ENCODE data around the gene MYRIP. TPM values are rescaled to one million over a fixed set of nuclear protein-coding genes. Genes with fewer than 3 reads are reported as not detected.

MYRIP gene
- total RNA-seq, 1 donor, result under 0.01 TPM

DNA sequence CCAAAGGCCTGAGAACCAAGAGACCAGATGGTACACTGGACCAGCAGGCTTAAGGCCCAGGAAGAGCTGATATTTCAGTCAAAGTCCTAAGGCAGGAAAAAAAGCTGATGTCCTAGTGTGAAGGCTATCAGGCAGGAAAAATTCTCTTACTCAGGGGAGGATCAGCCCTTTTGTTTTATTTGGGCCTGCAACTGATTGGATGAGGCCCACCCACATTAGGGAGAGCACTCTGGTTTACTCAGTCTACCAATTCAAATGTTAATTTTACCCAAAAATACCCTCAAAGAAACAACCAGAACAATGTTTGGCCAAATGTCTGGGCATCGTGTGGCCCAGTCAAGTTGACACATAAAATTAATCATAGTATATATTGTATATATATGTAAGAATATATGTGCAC is 24.5 kb upstream of the MYRIP start:
- Histone ChIP-seq H3K4me1 (ENCODE audit: insufficient read depth, low read length) (no peaks in the 10 kb centered on the region), H3K4me2 (ENCODE audit: insufficient read depth, low read length) (no peak overlapping the region), H3K79me2 (ENCODE audit: insufficient read depth, low read length) (no peaks in the 10 kb centered on the region), H2AFZ (ENCODE audit: low read length) (no peak overlapping the region), H3K27me3 (ENCODE audit: insufficient read depth, low read length) (no peaks in the 10 kb centered on the region), H3K4me3 (ENCODE audit: insufficient read depth, low read length) (no peak overlapping the region), H3K27ac (ENCODE audit: low read depth, low read length) (no peak overlapping the region), H3K9me3 (ENCODE audit: low read depth, low read length) (no peaks in the 10 kb centered on the region), H4K20me1 (ENCODE audit: insufficient read depth, low read length) (no peaks in the 10 kb centered on the region), H3K36me3 (ENCODE audit: insufficient read depth, low read length) (no peaks in the 10 kb centered on the region)
- TF ChIP-seq CTCF (IDR thresholded peaks at IDR 0.05; ENCODE audit: extremely low read depth, low read depth, low read length), result no peak
- no peak for DNase-seq (ENCODE audit: insufficient read length, low spot score, missing footprints)

DNA sequence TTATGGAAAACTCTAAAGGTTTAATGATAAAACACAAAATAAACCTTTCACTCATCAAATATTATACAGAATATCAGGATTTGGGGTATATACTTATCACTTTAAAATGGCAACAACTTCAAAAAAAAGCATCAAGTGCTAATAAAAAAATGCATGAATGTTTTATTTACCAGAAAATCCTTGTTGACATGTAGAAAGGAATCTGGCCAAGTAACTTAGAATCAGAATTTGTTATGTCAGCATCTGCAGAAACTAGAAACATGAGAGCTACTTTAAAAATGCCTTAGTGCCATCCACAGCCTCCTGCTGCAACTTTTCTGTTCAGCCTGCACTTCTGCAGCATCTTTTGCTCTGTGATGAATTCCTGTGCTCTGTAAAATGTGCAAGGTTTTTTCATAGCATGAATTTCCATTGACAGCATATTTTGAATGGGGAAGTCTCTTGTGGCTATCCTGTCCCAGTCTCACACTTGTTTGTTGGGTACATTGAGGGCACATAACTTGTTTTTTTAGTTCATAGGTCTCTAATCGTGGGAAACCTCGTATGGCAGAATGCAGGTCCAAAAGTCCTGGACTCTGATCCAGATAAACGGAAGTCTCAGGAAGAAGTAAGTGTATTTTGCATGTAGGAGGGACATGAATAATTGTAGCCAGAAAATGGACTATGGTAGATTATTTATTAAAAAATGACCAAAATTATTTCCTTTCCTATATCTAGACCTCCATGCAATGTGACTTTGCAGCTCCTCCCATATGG is 21.1 kb upstream of the MYRIP start:
- DNase-seq (ENCODE audit: insufficient read length, low spot score, missing footprints), result no peak
- Histone ChIP-seq H3K9me3 (ENCODE audit: low read depth, low read length) (no peaks in the 10 kb centered on the region), H3K27ac (ENCODE audit: low read depth, low read length) (no peak overlapping the region), H3K4me2 (ENCODE audit: insufficient read depth, low read length) (no peak overlapping the region), H2AFZ (ENCODE audit: low read length) (no peak overlapping the region), H4K20me1 (ENCODE audit: insufficient read depth, low read length) (no peaks in the 10 kb centered on the region), H3K79me2 (ENCODE audit: insufficient read depth, low read length) (no peaks in the 10 kb centered on the region), H3K4me3 (ENCODE audit: insufficient read depth, low read length) (no peak overlapping the region), H3K4me1 (ENCODE audit: insufficient read depth, low read length) (no peaks in the 10 kb centered on the region), H3K36me3 (ENCODE audit: insufficient read depth, low read length) (no peaks in the 10 kb centered on the region), H3K27me3 (ENCODE audit: insufficient read depth, low read length) (no peaks in the 10 kb centered on the region)
- no peak for TF ChIP-seq CTCF (IDR thresholded peaks at IDR 0.05; ENCODE audit: extremely low read depth, low read depth, low read length)

DNA sequence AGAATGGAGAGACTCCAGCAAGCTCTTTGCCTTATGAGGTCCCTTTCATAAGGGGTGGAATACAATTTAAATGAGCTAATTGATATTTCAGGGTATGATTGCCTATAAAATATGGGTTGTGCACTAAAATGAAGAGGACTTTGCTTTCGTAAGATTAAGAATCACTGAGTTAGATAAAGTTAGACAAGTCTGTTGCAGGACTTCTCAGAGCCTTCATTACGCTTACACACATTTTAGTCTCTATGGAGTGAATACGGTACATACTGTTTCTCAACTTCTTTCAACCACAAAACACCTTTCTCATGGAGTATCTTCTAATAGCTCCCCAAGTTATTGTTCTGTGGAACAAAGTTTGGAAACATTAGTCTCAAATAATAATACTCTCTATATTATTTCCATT is 17.8 kb upstream of the MYRIP start:
- Histone ChIP-seq H3K4me3 (ENCODE audit: insufficient read depth, low read length) (no peak overlapping the region), H3K9me3 (ENCODE audit: low read depth, low read length) (no peaks in the 10 kb centered on the region), H3K4me2 (ENCODE audit: insufficient read depth, low read length) (no peak overlapping the region), H3K79me2 (ENCODE audit: insufficient read depth, low read length) (no peaks in the 10 kb centered on the region), H3K4me1 (ENCODE audit: insufficient read depth, low read length) (no peaks in the 10 kb centered on the region), H2AFZ (ENCODE audit: low read length) (no peak overlapping the region), H4K20me1 (ENCODE audit: insufficient read depth, low read length) (no peaks in the 10 kb centered on the region), H3K36me3 (ENCODE audit: insufficient read depth, low read length) (no peaks in the 10 kb centered on the region), H3K27ac (ENCODE audit: low read depth, low read length) (no peak overlapping the region), H3K27me3 (ENCODE audit: insufficient read depth, low read length) (no peaks in the 10 kb centered on the region)
- DNase-seq (ENCODE audit: insufficient read length, low spot score, missing footprints), result no peak
- no peak for TF ChIP-seq CTCF (IDR thresholded peaks at IDR 0.05; ENCODE audit: extremely low read depth, low read depth, low read length)

- H4K20me1 ChIP-seq (ENCODE audit: insufficient read depth, low read length), result no peaks in the 10 kb centered on the region
- no peaks in the 10 kb centered on the region for H3K9me3 ChIP-seq (ENCODE audit: low read depth, low read length)
- H2AFZ ChIP-seq (ENCODE audit: low read length), result no peak overlapping the region
- peaks cover 3% of the 10 kb centered on the region for H3K27me3 ChIP-seq (ENCODE audit: insufficient read depth, low read length)
- no peaks in the 10 kb centered on the region for H3K4me1 ChIP-seq (ENCODE audit: insufficient read depth, low read length)
- TF ChIP-seq CTCF (IDR thresholded peaks at IDR 0.05; ENCODE audit: extremely low read depth, low read depth, low read length), result no peak
- no peak overlapping the region for H3K4me2 ChIP-seq (ENCODE audit: insufficient read depth, low read length)
- no peak overlapping the region for H3K4me3 ChIP-seq (ENCODE audit: insufficient read depth, low read length)
- H3K27ac ChIP-seq (ENCODE audit: low read depth, low read length), result no peak overlapping the region
- DNase-seq (ENCODE audit: insufficient read length, low spot score, missing footprints), result no peak
- H3K36me3 ChIP-seq (ENCODE audit: insufficient read depth, low read length), result no peaks in the 10 kb centered on the region
- H3K79me2 ChIP-seq (ENCODE audit: insufficient read depth, low read length), result no peaks in the 10 kb centered on the region
Measured at GRCh38 chr3:39794880-39795279, 14.5 kb upstream of the MYRIP start.

All from osteoblast (primary cell).